Measurements from ENCODE around the gene VIL1. TPM values are rescaled to one million over a fixed set of nuclear protein-coding genes. Genes with fewer than 3 reads are reported as not detected.

Gene VIL1
- total RNA-seq, 1 experiment from 2014 or later = 401 TPM

GRCh38 chr2:218438596-218438995 is 19.7 kb downstream of the VIL1 start:
- H3K4me3 Mint-ChIP-seq (ENCODE audit: unreplicated experiment) = no peak overlapping the region
- peaks cover 20% of the 10 kb centered on the region for H3K36me3 ChIP-seq (ENCODE audit: control insufficient read depth, insufficient read depth, low read length)
- no peak for DNase-seq
- peaks cover 19% of the 10 kb centered on the region for H3K4me1 Mint-ChIP-seq (ENCODE audit: low read depth, unreplicated experiment)
- peaks cover 97% of the 10 kb centered on the region for H3K36me3 Mint-ChIP-seq (ENCODE audit: insufficient read depth, unreplicated experiment)
- no peaks in the 10 kb centered on the region for H3K27me3 ChIP-seq (replicated peaks; ENCODE audit: control insufficient read depth, insufficient read depth, low read length)
- CTCF ChIA-PET = interaction anchor here (0.7 kb wide), 1 partner anchor 13 kb away, joined by 7 read pairs; no protein-coding TSS in a partner anchor
- peaks cover 1% of the 10 kb centered on the region for H3K4me1 ChIP-seq
- TF ChIP-seq CTCF (IDR thresholded peaks at IDR 0.05; ENCODE audit: insufficient read depth in 1 of 2, low read depth in 1 of 2, low read length in 1 of 2, severe bottlenecking in 1 of 2, unreplicated experiment in 1 of 2) = no peak
- POLR2A ChIA-PET = no interaction called here
- no peaks in the 10 kb centered on the region for H3K9me3 Mint-ChIP-seq (ENCODE audit: unreplicated experiment)
- peak overlapping the region; percentile 14 for H3K27ac Mint-ChIP-seq (ENCODE audit: unreplicated experiment)
- no TSS peak for BruUV-seq (replicated peaks)
- no peaks in the 10 kb centered on the region for H3K9me3 ChIP-seq
- no peak overlapping the region for H3K4me3 ChIP-seq (ENCODE audit: low read depth, low read length)
- H3K27me3 Mint-ChIP-seq (ENCODE audit: insufficient read depth, unreplicated experiment) = no peaks in the 10 kb centered on the region
- intact Hi-C loops (cut with micrococcal nuclease; ENCODE audit: unreplicated experiment) = no loop called here

GRCh38 chr2:218444692-218445357 is 25.9 kb downstream of the VIL1 start:
- no peak for TF ChIP-seq CTCF (IDR thresholded peaks at IDR 0.05; ENCODE audit: insufficient read depth in 1 of 2, low read depth in 1 of 2, low read length in 1 of 2, severe bottlenecking in 1 of 2, unreplicated experiment in 1 of 2)
- no peaks in the 10 kb centered on the region for H3K27me3 ChIP-seq (replicated peaks; ENCODE audit: control insufficient read depth, insufficient read depth, low read length)
- Mint-ChIP-seq H3K9me3 (ENCODE audit: unreplicated experiment) (no peaks in the 10 kb centered on the region), H3K27ac (ENCODE audit: unreplicated experiment) (peak overlapping the region; percentile 74), H3K36me3 (ENCODE audit: insufficient read depth, unreplicated experiment) (peaks cover 99% of the 10 kb centered on the region), H3K4me3 (ENCODE audit: unreplicated experiment) (peak overlapping the region; percentile 60), H3K4me1 (ENCODE audit: low read depth, unreplicated experiment) (peaks cover 31% of the 10 kb centered on the region), H3K27me3 (ENCODE audit: insufficient read depth, unreplicated experiment) (no peaks in the 10 kb centered on the region)
- no TSS peak for BruUV-seq (replicated peaks)
- peaks cover 16% of the 10 kb centered on the region for H3K36me3 ChIP-seq (ENCODE audit: control insufficient read depth, insufficient read depth, low read length)
- H3K4me3 ChIP-seq (ENCODE audit: low read depth, low read length) = no peak overlapping the region
- ChIA-PET POLR2A (interaction anchor here (1.2 to 1.6 kb wide), 3 partner anchors 14 to 175 kb away, joined by 4 to 5 read pairs (median 4); partner anchors contain the start of genes AAMP, PNKD and VIL1), CTCF (interaction anchor here (1.0 to 1.1 kb wide), 4 partner anchors 17 to 45 kb away, joined by 3 to 6 read pairs (median 3); partner anchors contain the start of gene VIL1)
- DNase-seq = peak; percentile 84 to 91
- H3K4me1 ChIP-seq = peaks cover 61% of the 10 kb centered on the region
- H3K9me3 ChIP-seq = no peaks in the 10 kb centered on the region
- intact Hi-C loops (cut with micrococcal nuclease; ENCODE audit: unreplicated experiment) = loop anchor here (1.0 to 2.0 kb wide), 4 partner anchors 14 to 39 kb away; partner anchors contain the start of gene VIL1

GRCh38 chr2:218445602-218446001 is 26.7 kb downstream of the VIL1 start:
- Mint-ChIP-seq H3K4me1 (ENCODE audit: low read depth, unreplicated experiment) (peaks cover 36% of the 10 kb centered on the region), H3K36me3 (ENCODE audit: insufficient read depth, unreplicated experiment) (peaks cover 99% of the 10 kb centered on the region), H3K27ac (ENCODE audit: unreplicated experiment) (peak overlapping the region; percentile 74), H3K9me3 (ENCODE audit: unreplicated experiment) (no peaks in the 10 kb centered on the region), H3K4me3 (ENCODE audit: unreplicated experiment) (peak overlapping the region; percentile 3), H3K27me3 (ENCODE audit: insufficient read depth, unreplicated experiment) (no peaks in the 10 kb centered on the region)
- peaks cover 15% of the 10 kb centered on the region for H3K36me3 ChIP-seq (ENCODE audit: control insufficient read depth, insufficient read depth, low read length)
- H3K27me3 ChIP-seq (replicated peaks; ENCODE audit: control insufficient read depth, insufficient read depth, low read length) = no peaks in the 10 kb centered on the region
- intact Hi-C loops (cut with micrococcal nuclease; ENCODE audit: unreplicated experiment) = loop anchor here (1.0 to 2.0 kb wide), 2 partner anchors 13 to 21 kb away; no protein-coding TSS in a partner anchor
- ChIA-PET CTCF (interaction anchor here (0.7 to 1.0 kb wide), 4 partner anchors 16 to 40 kb away, joined by 3 to 8 read pairs (median 4); partner anchors contain the start of gene VIL1), POLR2A (interaction anchor here (1.6 kb wide), 2 partner anchors 15 to 175 kb away, joined by 4 to 5 read pairs; partner anchors contain the start of genes AAMP and PNKD)
- TF ChIP-seq CTCF (IDR thresholded peaks at IDR 0.05; ENCODE audit: insufficient read depth in 1 of 2, low read depth in 1 of 2, low read length in 1 of 2, severe bottlenecking in 1 of 2, unreplicated experiment in 1 of 2) = no peak
- H3K9me3 ChIP-seq = no peaks in the 10 kb centered on the region
- no TSS peak for BruUV-seq (replicated peaks)
- H3K4me3 ChIP-seq (ENCODE audit: low read depth, low read length) = no peak overlapping the region
- peaks cover 63% of the 10 kb centered on the region for H3K4me1 ChIP-seq
- DNase-seq = peak in 1 of 2 experiments; percentile 39

All from Caco-2 (cell line).